ENCODE results near the gene ELOVL4.
A peak's percentile ranks its signal among the peaks of the same experiment; 100 is the strongest.

The ELOVL4 gene

DNA sequence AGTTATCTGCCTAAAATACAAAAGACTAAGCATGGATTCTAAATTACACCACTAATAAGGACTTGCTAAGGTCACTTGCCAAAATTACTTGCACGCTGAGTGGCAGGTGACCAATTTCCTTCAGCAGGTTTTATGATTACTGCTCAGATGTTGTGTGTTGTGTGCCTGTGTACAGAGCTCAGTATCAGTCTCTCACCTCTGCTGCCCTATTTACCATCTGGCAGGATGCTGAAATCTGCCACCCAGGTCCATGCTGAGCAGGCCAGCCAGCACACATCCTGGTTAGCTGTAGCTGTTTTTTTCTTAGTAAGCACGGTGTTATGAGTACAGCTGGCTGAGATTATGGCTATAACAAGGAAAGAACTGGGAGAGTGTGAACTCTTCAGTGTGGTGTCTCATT, 34.0 kb downstream of the ELOVL4 start:
- DNase-seq (ENCODE audit: low read depth in 2 of 2), result no peak

DNA sequence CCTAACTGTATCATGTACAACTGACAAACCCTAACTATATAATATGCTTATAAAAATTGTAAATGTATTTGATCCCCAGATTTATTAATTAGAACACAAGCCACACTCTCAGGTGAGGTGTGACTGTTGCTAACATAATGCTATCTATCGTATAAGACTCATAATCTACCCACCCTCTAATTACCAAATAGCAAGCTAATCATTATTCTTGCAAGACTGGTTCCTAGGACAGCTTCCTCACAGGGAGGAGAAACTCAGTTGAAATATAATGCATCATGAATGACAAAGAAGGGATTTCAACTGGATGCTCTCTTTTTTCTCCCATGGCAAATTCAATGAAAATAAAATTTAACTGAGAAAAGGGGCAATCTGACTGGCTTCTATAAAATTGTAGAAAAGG, 35.4 kb downstream of the ELOVL4 start:
- no peak for DNase-seq (ENCODE audit: low read depth in 2 of 2)

DNA sequence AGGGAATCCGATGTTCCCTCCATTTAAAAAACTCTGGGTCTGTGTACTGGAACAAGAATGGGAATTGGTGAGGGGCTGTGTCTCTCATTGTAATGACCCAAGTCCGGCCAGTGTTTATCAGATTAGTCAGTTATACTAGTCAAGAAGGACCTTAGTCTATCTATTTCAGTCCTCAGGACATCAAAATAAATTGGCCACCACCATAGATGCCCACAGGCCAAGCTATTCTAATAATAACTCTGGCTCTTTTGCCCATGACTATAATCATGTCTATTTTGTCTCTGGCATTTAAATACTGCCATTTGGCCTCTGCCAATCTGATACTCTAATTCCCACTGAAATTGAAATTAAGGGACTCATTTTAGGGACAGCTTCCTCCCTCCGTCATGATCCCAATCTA, 37.8 kb downstream of the ELOVL4 start:
- no peak for DNase-seq (ENCODE audit: low read depth in 2 of 2)

DNA sequence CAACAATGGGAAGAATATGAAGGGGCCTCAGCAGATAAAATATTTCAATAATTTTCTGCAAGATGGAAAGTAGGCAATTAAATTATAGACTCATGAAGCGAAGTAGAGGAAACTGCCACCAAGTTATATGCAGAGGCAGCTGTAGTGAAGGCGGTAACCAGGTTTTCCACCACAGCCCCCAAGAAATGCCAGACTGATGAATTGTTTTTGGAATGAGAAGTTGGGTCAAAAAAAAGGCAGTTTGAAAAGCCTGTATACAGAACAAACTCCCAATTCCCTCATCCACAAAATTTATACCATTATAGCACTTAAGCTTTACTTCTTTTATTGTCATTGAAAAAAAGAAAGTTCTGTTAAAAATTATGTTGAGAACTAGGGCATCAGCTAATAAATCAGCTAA, 45.3 kb downstream of the ELOVL4 start:
- no peak for DNase-seq (ENCODE audit: low read depth in 2 of 2)

DNA sequence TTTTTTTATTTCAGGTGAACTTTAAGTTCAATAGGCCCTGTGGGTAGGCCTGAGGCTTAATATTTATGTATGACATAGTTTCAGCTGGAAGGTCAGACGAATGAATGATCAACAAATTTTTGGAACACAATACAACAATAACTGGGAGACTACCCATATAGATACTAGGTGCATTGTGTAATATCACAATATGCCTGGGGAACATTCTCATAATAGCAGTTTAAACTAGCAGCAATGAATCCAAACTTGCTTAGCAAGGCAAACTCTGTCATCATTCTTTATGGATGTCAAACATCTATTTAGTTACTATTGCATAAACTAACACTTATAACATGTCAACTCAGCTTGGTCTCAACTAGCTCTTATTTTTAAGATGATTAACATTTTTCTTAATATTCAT, 49.3 kb downstream of the ELOVL4 start:
- DNase-seq (ENCODE audit: low read depth in 2 of 2), result no peak

DNA sequence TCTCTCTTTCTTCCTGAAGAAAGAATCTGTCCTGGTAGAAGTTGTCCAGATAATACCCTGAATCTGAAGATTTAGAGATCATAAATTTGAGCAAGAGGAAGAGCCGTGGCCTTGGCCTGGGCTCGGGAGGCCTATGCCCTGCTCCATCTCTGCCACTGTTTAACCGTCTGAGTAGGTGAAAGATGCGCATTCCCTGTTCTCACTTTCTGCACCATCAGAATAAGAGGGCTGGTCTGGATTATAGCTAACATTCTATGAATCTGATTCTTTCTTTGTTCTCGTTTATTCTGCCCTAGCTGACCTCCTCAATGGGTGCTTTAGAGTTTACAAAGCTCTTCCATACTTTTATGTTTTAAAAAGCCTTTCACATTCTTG, 51.3 kb downstream of the ELOVL4 start:
- no peak for DNase-seq (ENCODE audit: low read depth in 2 of 2)

DNA sequence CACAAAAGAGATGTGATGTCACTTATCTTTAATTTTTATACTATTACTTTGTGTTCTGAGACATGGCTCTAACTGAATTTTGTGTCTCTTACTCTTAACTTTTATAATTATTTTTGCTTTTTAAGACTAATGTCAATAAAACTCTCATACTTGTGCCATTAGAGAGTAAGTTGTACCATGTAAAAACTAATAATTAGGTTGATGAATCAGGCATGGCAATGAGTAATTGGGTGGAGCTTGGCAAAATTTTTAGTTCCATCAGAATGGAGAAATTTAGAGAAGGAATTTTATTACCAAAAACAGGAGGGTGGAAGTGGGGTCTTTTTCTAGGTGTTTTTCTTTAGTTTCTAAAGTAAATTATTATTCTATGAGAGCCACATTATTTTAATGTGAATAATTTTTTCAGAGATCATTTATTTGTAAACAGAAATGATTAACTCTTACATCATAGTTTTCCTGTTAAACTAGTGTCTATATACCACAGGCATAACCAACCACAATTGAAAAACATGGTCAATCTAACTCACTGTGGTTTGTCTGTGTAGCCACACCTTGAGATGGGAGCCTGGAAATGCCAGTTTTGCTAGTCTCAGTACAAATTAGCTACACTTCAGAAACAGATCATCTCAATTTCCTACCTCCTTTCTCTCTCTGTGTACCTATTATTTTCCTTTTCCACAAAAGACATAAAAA, 51.8 kb downstream of the ELOVL4 start:
- no peak for DNase-seq (ENCODE audit: low read depth in 2 of 2)

DNA sequence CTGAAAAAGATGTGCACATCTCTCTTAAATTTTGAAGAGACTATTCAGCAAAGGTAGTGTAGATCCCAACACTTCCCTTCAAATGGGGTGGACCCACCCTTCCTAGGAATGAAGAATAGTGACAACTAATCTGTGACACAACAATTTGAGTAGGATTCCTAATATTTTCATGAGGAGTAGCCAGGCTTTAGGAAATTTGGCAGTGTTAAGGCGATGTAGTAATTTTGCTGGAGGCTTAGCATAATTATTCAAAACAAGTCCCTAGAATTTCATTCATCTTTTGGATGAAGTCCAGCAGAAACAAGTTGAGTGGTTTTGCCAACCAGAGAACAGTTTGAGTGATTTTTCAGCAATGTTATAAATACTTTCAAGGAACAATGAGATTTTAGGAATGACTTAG, 52.4 kb downstream of the ELOVL4 start:
- no peak for DNase-seq (ENCODE audit: low read depth in 2 of 2)

DNA sequence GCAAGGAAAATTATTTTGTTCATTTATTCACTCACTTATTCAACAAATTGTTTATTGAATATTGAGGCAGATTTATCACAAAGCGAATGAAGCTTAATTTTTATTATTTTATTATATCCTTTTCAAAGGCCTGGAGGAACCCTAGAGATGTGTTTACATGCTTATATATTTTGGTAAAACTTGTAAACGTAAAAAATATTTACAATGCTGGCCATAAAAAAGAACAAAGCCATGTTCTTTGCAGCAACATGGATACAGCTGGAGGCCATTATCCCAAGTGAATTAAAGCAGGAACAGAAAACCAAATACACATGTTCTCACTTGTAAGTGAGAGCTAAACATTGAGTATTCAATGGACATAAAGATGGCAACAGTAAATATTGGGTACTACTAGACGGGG, 58.8 kb downstream of the ELOVL4 start:
- DNase-seq (ENCODE audit: low read depth in 2 of 2), result no peak

DNA sequence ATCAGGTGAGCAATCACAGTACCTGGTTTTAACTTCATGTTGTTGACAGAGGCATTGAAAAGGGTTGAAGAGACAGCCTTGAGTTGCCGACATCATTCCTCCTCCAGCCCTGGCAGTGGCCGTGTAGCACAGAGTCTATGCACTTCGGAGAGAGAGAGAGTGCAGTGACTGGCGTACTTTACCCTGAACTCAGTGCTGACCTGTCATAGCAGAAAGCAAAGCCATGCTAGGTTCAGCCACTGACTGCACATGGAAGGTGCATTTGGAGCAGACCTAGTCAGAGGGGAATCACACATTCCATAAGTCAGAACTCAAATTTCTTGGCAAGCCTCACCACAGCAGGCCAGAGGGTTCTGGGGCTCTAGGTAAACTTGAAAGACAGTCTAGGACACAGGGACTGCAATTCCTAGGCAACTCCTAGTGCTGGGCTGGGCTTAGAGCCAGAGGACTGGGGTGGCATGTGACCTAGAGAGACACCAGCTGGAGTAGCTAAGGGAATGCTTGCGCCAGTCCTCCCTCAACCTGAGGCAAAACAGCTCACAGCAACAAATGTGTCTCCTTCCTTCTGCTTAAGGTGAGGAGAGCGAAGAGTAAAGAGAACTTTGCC, 69.1 kb downstream of the ELOVL4 start:
- no peak for DNase-seq (ENCODE audit: low read depth in 2 of 2)

DNA sequence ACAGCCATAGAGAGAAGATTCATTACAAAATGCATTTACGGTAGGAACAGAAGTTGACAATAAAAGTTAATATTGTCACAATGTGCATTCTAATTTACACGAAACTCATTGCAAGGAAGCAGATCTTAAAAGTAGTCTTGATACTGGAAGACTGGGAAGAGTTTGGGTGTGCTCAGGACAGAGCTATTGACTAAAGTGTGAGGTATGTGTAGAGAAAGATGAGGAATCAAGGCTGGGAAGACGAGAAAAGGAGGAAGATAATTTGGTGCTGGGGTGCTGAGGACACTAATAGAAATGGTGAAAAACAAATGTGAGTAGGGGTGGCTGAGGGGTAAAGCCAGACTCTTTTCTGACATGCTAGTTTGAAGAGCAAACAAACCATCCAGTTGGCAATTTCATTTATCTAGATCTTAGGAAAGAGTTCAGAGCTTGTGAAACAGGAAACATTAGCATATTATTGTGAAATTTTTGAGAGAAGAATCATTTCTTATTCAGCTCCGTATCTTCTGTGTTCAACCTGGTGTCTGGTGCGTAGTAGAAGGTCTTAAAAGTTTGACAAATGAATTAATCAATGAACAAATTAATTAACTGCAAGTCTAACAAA, 72.7 kb downstream of the ELOVL4 start:
- DNase-seq (ENCODE audit: low read depth in 2 of 2), result no peak

DNA sequence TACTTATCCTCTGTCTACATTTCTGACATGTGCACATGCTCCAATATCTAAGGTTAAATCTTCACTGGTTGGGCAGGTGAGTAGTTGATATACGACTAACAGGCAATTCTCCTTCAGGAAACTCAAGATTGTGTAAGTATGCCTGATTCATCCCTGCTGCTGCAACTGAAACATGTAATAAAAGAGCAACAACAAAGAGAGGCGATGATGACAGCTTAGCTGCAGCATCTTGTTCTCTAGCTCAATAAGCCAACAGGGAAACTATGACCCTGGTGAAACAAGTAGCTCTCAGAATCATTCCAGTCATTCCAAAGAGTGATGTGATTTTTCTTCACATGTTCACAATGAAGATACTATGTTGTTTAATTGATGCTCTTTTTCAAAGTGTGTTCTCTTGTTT, 74.4 kb downstream of the ELOVL4 start:
- DNase-seq (ENCODE audit: low read depth in 2 of 2), result no peak

DNA sequence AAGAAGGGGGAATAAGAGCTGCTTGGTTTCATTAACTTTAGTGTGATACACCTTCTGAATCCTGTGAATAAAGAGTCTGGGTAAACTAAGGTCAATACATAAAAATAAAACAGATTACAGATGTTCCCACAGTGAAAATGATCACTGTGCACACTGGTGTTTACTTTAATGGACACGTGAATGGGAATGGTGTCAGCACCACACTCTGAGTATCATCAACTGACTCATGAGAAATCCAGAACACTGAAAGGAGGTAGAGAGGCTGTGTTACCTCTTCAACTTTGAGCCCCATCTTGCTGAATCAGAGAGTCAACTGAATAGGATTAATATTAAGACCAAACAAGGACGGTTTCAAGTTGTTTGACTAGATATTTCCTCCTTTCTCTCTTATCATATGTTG, 75.0 kb downstream of the ELOVL4 start:
- no peak for DNase-seq (ENCODE audit: low read depth in 2 of 2)

DNA sequence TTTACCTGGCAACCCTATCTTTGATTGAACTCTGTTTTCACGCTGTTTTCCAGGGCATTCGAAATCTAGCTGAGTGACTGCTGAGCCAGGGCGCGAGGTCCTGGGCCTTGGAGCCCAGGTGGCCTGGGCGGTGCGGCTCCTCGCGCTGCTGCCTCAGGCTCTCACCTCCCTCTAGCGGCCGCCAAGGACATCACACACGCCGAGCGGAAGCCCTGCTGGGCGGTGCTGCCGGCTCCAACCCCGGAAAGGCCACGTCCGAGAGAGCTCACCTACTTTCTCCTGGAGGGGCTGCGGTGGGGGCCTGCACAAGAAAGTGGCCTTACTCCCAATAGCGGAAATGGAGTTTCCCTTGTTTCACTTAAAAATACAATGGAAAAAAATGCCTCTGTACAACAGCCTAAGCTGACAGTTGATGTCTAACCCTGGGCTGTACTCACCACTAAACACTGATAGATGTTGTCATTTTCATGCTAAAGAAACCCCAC, 77.7 kb downstream of the ELOVL4 start:
- DNase-seq (ENCODE audit: low read depth in 2 of 2), result peak; percentile 47 to 63

DNA sequence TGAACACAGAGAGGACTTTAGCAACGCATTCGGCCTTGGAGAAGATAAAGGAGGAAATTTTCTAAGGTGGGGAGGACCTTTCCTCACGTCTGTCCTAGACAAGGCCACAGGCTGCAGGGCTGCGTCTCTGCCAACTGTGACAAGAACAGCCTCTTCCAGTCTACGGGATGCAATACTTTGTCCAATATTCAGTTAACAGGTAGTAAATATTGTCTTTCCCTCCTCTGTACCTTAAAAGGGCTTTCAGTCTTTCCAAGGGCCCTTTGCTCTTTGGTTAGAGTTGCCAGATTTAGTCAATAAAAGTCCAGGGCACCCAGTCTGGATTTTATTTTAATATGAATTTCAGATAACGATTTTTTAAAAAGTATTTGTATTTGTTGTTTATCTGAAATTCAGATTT, 78.2 kb downstream of the ELOVL4 start:
- no peak for DNase-seq (ENCODE audit: low read depth in 2 of 2)

DNA sequence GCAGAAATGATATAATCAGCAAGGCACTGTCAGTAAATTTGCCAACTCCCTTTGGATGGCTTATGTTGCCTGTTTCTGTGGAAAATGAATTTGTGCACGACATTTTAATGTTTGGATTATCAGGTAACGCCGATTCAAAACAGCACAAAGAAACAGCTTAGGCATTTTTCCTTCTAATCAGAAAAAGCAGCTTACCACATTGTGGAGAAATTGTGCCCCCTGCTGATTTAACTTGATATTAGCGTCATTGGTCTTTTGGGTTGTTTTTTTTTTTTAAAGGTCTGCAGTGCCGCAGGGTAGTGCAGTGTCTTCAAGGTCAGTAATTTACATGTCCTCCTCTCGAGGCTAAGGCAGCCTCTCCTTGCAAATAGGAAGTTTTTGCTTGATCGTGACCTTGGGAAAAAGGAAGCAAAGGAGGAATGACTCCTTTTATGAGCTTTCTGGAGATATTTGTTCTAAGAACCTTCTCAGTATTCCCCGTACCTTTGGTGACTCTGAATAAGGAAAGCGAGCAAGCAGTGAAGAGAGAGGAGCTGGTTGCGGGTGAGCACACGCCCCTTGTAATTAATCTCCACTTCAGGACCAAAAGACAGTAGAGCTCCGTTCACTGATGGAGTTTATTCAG, 79.1 kb downstream of the ELOVL4 start:
- DNase-seq (ENCODE audit: low read depth in 2 of 2), result no peak
